Measurements from ENCODE around the gene RASGRP4. TPM values are rescaled to one million over a fixed set of nuclear protein-coding genes. Genes with fewer than 3 reads are reported as not detected.

Gene RASGRP4
- total and polyA plus RNA-seq, 8 donors = 2.0 to 23.8 (median 2.8) TPM

DNA sequence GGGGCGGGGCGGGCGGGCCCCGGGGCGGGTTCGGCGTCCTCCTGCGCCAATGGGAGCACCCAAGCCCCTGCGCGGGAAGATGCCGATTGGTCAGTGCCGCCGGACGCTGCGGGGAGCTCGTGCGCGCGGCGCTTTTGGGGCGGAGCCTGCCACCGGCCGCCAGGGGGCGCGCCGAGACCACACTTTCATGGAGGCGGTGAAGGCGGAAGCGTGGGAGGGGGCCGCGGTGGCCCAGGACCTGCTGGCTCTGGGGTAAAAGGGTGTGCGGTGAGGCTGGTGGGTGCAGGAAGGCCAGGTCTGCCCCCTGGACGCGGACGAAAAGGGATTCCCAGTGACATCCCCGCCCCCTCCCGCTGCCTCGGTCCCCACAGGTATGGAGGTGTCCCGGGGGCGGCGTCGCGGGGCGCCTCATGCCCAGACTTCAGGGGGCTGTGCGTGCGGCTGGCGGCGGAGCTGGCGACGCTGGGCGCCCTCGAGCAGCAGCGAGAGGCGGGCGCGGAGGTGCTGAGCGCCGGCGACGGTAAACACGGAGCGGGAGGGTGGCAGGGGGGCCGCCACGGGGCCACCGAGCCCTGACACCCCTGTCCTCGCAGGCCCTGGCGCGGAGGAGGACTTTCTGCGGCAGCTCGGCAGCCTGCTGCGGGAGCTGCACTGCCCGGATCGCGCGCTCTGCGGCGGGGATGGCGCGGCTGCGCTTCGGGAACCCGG, 22.9 kb downstream of the RASGRP4 start, which contains the start of gene FAM98C:
TSS of gene FAM98C (plus strand) at position 127 of the 708 bp plus-strand sequence. CDS start at position 188, 61 bp downstream.
- TF ChIP-seq CTCF (IDR thresholded peaks at IDR 0.05) = peak; percentile 98 to 100
- peak within 1 kb of the TSS; percentile 76 to 96 for H3K4me3 ChIP-seq
- intact Hi-C loops (cut with DNase I) = loop anchor here in 1 of 2 donors (10.0 kb wide), 1 partner anchor 212 kb away; the partner anchor contains the start of genes EIF3K and MAP4K1
- DNase-seq (peak; percentile 96 to 98 (median 97)), ATAC-seq (peak; percentile 99)
- H3K4me1 ChIP-seq = peaks cover 0 to 13% of the 10 kb centered on the region in 2 donors
- H3K27ac ChIP-seq = peak within 1 kb of the TSS; percentile 74 to 94
- no peaks in the 10 kb centered on the region for H3K9me3 ChIP-seq
- H3K27me3 ChIP-seq = peaks cover 5 to 29% of the 10 kb centered on the region in 2 donors
- H3K36me3 ChIP-seq = peaks cover 0 to 32% of the 10 kb centered on the region in 2 donors

- ATAC-seq (no peak), DNase-seq (no peak)
- H3K4me1 ChIP-seq = peaks cover 0 to 13% of the 10 kb centered on the region in 2 donors
- H3K27ac ChIP-seq = peak overlapping the region in 1 of 2 donors; percentile 94
- no peaks in the 10 kb centered on the region for H3K9me3 ChIP-seq
- peak overlapping the region; percentile 24 to 96 for H3K4me3 ChIP-seq
- TF ChIP-seq CTCF (IDR thresholded peaks at IDR 0.05) = no peak
- H3K27me3 ChIP-seq = peaks cover 6 to 34% of the 10 kb centered on the region in 2 donors
- peaks cover 0 to 27% of the 10 kb centered on the region in 2 donors for H3K36me3 ChIP-seq
- intact Hi-C loops (cut with DNase I) = loop anchor here in 1 of 2 donors (10.0 kb wide), 1 partner anchor 212 kb away; the partner anchor contains the start of genes EIF3K and MAP4K1
These were observed 23.4 kb downstream of the RASGRP4 start for GRCh38 chr19:38402623-38402966.

DNA sequence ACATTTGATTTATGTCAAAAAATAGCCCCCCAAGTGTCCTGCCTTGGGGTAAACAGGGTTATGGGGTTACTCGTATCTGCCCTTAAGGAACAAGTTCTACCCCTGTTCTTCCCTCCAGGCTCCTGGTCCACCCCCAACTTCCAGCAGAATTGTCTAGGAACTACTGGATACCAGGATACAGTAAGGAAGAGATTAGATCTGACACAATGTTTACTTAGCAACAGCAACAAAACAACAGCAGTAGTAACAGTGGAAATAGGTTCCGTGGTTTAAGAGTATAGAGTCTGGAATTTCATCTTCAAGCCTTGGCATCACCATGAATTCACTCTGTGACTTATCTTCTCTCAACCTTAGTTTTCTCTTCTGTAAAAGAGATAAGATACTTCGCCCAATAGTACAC, 24.9 kb downstream of the RASGRP4 start:
- no peak overlapping the region for H3K4me3 ChIP-seq
- intact Hi-C loops (cut with DNase I) = loop anchor here in 1 of 2 donors (10.0 kb wide), 1 partner anchor 214 kb away; the partner anchor contains the start of genes EIF3K and MAP4K1
- TF ChIP-seq CTCF (IDR thresholded peaks at IDR 0.05) = no peak
- ATAC-seq (no peak), DNase-seq (no peak)
- H3K27me3 ChIP-seq = peaks cover 20 to 48% of the 10 kb centered on the region in 2 donors
- peaks cover 0 to 13% of the 10 kb centered on the region in 2 donors for H3K36me3 ChIP-seq
- H3K9me3 ChIP-seq = no peaks in the 10 kb centered on the region
- no peak overlapping the region for H3K27ac ChIP-seq
- peaks cover 0 to 13% of the 10 kb centered on the region in 2 donors for H3K4me1 ChIP-seq

GRCh38 chr19:38400361-38400760, 25.7 kb downstream of the RASGRP4 start:
- ATAC-seq = no peak
- intact Hi-C loops (cut with DNase I) = loop anchor here in 1 of 2 donors (10.0 kb wide), 1 partner anchor 214 kb away; the partner anchor contains the start of genes EIF3K and MAP4K1
- H3K4me1 ChIP-seq = peaks cover 0 to 19% of the 10 kb centered on the region in 2 donors
- no peak overlapping the region for H3K27ac ChIP-seq
- no peak overlapping the region for H3K4me3 ChIP-seq
- H3K36me3 ChIP-seq = peaks cover 0 to 8% of the 10 kb centered on the region in 2 donors
- no peak for DNase-seq
- H3K27me3 ChIP-seq = peaks cover 28 to 56% of the 10 kb centered on the region in 2 donors
- H3K9me3 ChIP-seq = no peaks in the 10 kb centered on the region
- TF ChIP-seq CTCF (IDR thresholded peaks at IDR 0.05) = no peak

- H3K27ac ChIP-seq = no peak overlapping the region
- H3K36me3 ChIP-seq = no peaks in the 10 kb centered on the region
- no peak for TF ChIP-seq CTCF (IDR thresholded peaks at IDR 0.05)
- intact Hi-C loops (cut with DNase I) = no loop called here
- H3K4me1 ChIP-seq = peaks cover 0 to 21% of the 10 kb centered on the region in 2 donors
- no peak overlapping the region for H3K4me3 ChIP-seq
- ATAC-seq = no peak
- peaks cover 35 to 64% of the 10 kb centered on the region in 2 donors for H3K27me3 ChIP-seq
- DNase-seq = no peak
- H3K9me3 ChIP-seq = no peaks in the 10 kb centered on the region
These were observed 26.5 kb downstream of the RASGRP4 start for GRCh38 chr19:38399537-38399936.

Measured in left lung (tissue), 10 donors.